Limb (tissue), 2 donors: ENCODE results near the gene KLK11.

Experiments
- DNase-seq, 2 donors: peaks; one replicate each; pipeline ENCODE4 v3.0.0-alpha.2; 2016; ENCODE audit errors: extremely low spot score in 2 of 2

KLK11 gene

GRCh38 chr19:50972795-50973376 lies 53.5 kb downstream of the KLK11 start:
- no peak for DNase-seq
